ENCODE results near the gene NOP53.
"Not testable (repeated sequence)": the region's sequence is repeated elsewhere in the genome, so short reads cannot be mapped to it uniquely, and the experiment has no call there.

The NOP53 gene

DNA sequence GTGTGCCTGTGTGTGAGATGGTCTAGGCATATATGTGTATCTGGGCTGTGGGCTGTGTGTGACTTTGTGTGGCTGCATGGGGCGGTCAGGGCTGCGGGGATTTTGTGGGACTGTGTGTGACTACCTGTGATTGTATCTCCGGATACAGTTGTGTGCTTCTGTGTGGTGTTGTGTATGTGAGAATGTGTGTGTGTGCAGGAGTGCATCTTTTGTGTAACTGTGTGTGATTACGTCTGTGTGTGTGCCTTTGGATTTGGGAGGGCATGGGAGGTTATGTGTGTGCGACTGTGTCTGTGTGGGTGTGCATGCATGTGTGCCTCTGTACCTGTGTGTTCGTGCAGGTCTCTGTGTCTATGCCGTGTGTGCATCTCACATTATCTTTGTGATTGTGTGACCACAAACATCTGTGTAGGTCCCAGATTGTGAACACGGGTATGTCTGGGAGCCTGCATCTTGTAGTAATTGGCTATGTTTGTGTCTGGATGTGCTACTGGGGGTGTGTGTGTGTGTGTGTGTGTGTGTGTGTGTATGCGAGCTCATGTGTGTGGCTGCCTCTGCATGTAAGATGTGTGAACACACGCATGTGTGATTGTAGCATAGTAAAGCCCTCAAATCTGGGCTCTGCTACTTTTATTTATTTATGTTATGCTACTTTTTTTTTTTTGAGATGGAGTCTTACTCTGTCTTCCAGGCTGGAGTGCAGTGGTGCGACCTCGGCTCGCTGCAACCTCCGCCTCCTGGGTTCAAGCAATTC lies 24.5 kb upstream of the NOP53 start:
- Histone ChIP-seq H3K27ac (ENCODE audit: low read length) (peak overlapping the region; percentile 45), H3K27me3 (ENCODE audit: low read depth, low read length) (no peaks in the 10 kb centered on the region), H3K9me3 (ENCODE audit: control insufficient read depth in 1 of 2, low read length in 2 of 2) (no peaks in the 10 kb centered on the region), H3K36me3 (ENCODE audit: control insufficient read depth in 1 of 2, insufficient read depth in 2 of 2, low read length in 2 of 2) (peaks cover 5 to 15% of the 10 kb centered on the region in 2 donors), H3K4me1 (ENCODE audit: control insufficient read depth in 1 of 2, insufficient read depth in 2 of 2, low read length in 2 of 2) (peaks cover 0 to 73% of the 10 kb centered on the region in 2 donors), H3K4me3 (ENCODE audit: low read depth in 1 of 2, low read length in 2 of 2) (no peak overlapping the region)

DNA sequence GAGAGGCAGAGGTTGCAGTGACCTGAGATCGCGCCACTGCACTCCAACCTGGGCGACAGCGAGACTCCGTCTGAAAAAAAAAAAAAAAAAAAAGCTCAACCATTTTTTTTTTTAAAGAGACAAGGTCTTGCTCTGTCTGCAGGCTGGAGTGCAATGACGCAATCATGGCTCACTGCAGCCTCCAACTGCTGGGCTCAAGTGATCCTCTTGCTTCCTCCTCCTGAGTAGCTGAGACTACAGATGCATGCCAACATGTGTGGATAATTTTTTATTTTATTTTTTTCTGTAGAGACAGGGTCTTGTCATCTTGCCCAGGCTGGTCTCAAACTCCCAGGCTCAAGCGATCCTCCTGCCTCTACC lies 21.8 kb upstream of the NOP53 start:
- H3K36me3 ChIP-seq (ENCODE audit: control insufficient read depth in 1 of 2, insufficient read depth in 2 of 2, low read length in 2 of 2): peaks cover 5 to 17% of the 10 kb centered on the region in 2 donors
- H3K4me3 ChIP-seq (ENCODE audit: low read depth in 1 of 2, low read length in 2 of 2): peak overlapping the region in 1 of 2 donors; percentile 25
- peaks cover 4 to 58% of the 10 kb centered on the region in 2 donors for H3K4me1 ChIP-seq (ENCODE audit: control insufficient read depth in 1 of 2, insufficient read depth in 2 of 2, low read length in 2 of 2)
- no peaks in the 10 kb centered on the region for H3K27me3 ChIP-seq (ENCODE audit: low read depth, low read length)
- H3K27ac ChIP-seq (ENCODE audit: low read length): no peak overlapping the region
- H3K9me3 ChIP-seq (ENCODE audit: control insufficient read depth in 1 of 2, low read length in 2 of 2): no peaks in the 10 kb centered on the region

DNA sequence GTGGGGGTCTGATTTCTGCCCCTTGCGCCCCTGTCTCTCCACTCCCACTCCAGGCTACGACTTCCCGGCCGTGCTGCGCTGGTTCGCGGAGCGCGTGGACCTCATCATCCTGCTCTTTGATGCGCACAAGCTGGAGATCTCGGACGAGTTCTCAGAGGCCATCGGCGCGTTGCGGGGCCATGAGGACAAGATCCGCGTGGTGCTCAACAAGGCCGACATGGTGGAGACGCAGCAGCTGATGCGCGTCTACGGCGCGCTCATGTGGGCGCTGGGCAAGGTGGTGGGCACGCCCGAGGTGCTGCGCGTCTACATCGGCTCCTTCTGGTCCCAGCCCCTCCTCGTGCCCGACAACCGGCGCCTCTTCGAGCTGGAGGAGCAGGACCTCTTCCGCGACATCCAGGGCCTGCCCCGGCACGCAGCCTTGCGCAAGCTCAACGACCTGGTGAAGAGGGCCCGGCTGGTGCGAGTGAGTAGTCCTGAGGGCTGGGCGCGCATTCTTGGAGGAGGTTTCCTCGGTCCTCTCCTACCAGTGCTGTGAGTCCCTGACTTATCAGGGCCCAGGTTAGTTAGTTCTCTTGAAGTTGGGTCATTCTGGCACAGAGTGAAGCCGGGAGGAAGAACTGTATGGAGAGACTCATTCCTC lies 19.5 kb upstream of the NOP53 start:
- peaks cover 5% of the 10 kb centered on the region for H3K27me3 ChIP-seq (ENCODE audit: low read depth, low read length)
- peaks cover 9 to 62% of the 10 kb centered on the region in 2 donors for H3K4me1 ChIP-seq (ENCODE audit: control insufficient read depth in 1 of 2, insufficient read depth in 2 of 2, low read length in 2 of 2)
- peaks cover 5 to 25% of the 10 kb centered on the region in 2 donors for H3K36me3 ChIP-seq (ENCODE audit: control insufficient read depth in 1 of 2, insufficient read depth in 2 of 2, low read length in 2 of 2)
- H3K27ac ChIP-seq (ENCODE audit: low read length): no peak overlapping the region
- H3K4me3 ChIP-seq (ENCODE audit: low read depth in 1 of 2, low read length in 2 of 2): no peak overlapping the region
- H3K9me3 ChIP-seq (ENCODE audit: control insufficient read depth in 1 of 2, low read length in 2 of 2): no peaks in the 10 kb centered on the region

DNA sequence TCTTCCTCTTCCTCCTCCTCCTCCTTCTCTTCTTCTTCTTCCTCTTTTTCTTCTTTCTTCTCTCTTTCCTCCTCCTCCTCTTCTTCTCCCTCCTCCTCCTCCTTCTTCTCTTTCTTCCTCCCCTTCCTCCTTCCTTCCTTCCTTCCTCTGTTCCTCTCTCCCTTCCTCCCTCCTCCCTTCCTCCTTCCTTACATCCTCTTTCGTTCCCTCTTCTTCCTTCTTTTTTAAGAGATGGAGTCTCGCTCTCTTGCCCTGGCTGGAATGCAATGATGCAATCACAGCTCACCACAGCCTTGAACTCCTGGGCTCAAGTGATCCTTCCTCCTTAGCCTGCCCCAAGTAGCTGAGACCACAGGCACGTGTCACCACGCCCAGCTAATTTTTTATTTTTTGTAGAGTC lies 18.9 kb upstream of the NOP53 start:
- no peak overlapping the region for H3K27ac ChIP-seq (ENCODE audit: low read length)
- peaks cover 9 to 56% of the 10 kb centered on the region in 2 donors for H3K4me1 ChIP-seq (ENCODE audit: control insufficient read depth in 1 of 2, insufficient read depth in 2 of 2, low read length in 2 of 2)
- peaks cover 5 to 27% of the 10 kb centered on the region in 2 donors for H3K36me3 ChIP-seq (ENCODE audit: control insufficient read depth in 1 of 2, insufficient read depth in 2 of 2, low read length in 2 of 2)
- peaks cover 5% of the 10 kb centered on the region for H3K27me3 ChIP-seq (ENCODE audit: low read depth, low read length)
- H3K4me3 ChIP-seq (ENCODE audit: low read depth in 1 of 2, low read length in 2 of 2): no peak overlapping the region
- no peaks in the 10 kb centered on the region for H3K9me3 ChIP-seq (ENCODE audit: control insufficient read depth in 1 of 2, low read length in 2 of 2)

DNA sequence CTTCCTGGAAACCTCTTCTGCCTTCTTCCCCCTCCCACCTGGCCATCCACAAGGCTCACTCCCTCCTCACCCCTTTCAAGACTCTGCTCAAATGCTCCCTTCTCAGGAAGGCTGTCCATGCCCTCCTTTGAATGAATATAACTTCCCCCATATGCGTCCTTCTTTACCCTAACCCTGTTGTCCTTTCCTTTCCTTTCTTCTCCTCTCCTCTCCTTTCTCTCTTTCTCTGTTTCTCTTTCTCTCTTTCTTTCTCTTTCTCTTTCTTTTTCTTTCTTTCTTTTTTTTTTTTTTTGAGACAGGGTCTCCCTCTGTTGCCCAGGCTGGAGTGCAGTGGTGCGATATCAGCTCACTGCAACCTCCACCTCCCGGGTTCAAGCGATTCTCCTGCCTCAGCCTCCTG lies 17.1 kb upstream of the NOP53 start:
- peak overlapping the region; percentile 31 for H3K27ac ChIP-seq (ENCODE audit: low read length)
- H3K27me3 ChIP-seq (ENCODE audit: low read depth, low read length); H3K9me3 ChIP-seq (ENCODE audit: control insufficient read depth in 1 of 2, low read length in 2 of 2); H3K4me3 ChIP-seq (ENCODE audit: low read depth in 1 of 2, low read length in 2 of 2): not testable (repeated sequence)
- H3K4me1 ChIP-seq (ENCODE audit: control insufficient read depth in 1 of 2, insufficient read depth in 2 of 2, low read length in 2 of 2): peaks cover 9 to 45% of the 10 kb centered on the region in 2 donors
- peaks cover 5 to 27% of the 10 kb centered on the region in 2 donors for H3K36me3 ChIP-seq (ENCODE audit: control insufficient read depth in 1 of 2, insufficient read depth in 2 of 2, low read length in 2 of 2)

DNA sequence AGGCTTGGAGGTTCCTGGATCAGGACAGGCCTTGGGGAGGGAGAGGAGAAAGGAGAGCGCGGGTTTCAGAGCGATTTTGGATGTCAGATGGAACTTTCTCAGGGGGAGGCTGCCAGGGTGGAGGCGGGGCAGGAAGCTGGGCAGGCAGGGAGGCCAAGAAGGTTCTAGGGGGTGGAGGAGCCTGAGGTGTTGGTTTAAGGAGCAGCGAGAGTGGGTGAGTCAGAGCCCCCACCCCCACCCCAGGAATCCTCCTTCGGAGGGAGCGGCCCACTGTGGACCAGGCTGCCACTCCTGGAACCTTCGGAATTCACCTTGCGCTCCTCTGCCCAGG lies 15.9 kb upstream of the NOP53 start:
- peak overlapping the region; percentile 67 for H3K27ac ChIP-seq (ENCODE audit: low read length)
- H3K27me3 ChIP-seq (ENCODE audit: low read depth, low read length): peaks cover 5% of the 10 kb centered on the region
- peaks cover 9 to 37% of the 10 kb centered on the region in 2 donors for H3K4me1 ChIP-seq (ENCODE audit: control insufficient read depth in 1 of 2, insufficient read depth in 2 of 2, low read length in 2 of 2)
- peaks cover 5 to 31% of the 10 kb centered on the region in 2 donors for H3K36me3 ChIP-seq (ENCODE audit: control insufficient read depth in 1 of 2, insufficient read depth in 2 of 2, low read length in 2 of 2)
- H3K9me3 ChIP-seq (ENCODE audit: control insufficient read depth in 1 of 2, low read length in 2 of 2): no peaks in the 10 kb centered on the region
- peak overlapping the region in 1 of 2 donors; percentile 25 for H3K4me3 ChIP-seq (ENCODE audit: low read depth in 1 of 2, low read length in 2 of 2)

DNA sequence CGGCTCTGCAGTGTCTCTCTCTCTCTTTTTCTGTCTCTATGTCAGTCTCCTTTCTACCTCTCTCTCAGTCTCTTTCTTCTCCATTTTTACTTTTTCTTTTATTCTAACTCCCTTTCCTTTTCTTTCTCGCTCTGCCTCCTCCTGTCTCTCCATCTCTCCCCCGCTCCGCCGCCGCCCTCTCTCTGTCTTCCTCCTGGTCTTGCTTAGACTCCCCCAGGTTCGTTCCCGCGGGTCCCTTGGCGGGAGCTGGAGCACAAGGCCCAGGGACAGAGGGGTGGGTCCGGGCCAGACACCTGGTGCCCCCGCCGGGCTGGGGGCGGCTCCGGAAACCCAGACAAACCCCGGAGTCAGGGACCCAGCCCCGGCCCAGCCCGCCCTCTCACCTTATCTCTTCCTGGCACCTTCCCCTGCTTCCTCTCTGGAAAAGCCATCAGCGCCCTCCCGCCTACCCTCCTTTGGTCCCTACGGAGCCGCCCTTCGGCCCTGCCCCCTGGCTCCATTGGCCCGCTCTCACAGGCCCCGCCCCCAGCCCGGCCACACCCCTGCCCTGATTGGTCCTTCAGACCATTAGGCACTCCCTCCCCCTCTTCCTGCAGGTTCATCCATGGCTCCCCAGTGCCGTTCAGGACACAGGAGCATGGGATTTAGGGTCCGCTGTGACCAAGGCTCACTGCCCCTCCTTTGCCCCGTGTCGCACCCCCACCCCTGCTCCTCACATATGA lies 15.4 kb upstream of the NOP53 start:
- peaks cover 9 to 35% of the 10 kb centered on the region in 2 donors for H3K4me1 ChIP-seq (ENCODE audit: control insufficient read depth in 1 of 2, insufficient read depth in 2 of 2, low read length in 2 of 2)
- peaks cover 5 to 31% of the 10 kb centered on the region in 2 donors for H3K36me3 ChIP-seq (ENCODE audit: control insufficient read depth in 1 of 2, insufficient read depth in 2 of 2, low read length in 2 of 2)
- H3K4me3 ChIP-seq (ENCODE audit: low read depth in 1 of 2, low read length in 2 of 2): no peak overlapping the region
- no peak overlapping the region for H3K27ac ChIP-seq (ENCODE audit: low read length)
- H3K9me3 ChIP-seq (ENCODE audit: control insufficient read depth in 1 of 2, low read length in 2 of 2): no peaks in the 10 kb centered on the region
- H3K27me3 ChIP-seq (ENCODE audit: low read depth, low read length): peaks cover 5% of the 10 kb centered on the region

DNA sequence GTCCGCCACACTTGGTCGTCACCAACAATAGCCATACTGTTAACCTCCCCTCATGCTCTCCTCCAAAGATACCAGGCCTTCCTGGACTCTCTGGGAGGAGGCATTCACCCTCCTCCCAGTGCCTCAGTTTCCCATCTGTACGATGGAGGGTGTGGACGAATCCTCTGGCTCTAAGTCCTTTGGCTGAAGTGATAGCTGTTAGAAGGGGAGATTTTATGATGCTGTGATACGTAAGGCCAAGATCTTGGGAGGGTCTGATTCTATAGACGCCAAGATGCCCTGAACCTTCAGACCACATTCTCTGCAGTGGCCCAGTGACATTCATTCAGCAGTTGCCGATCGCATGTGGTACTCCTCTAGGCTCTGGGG lies 14.8 kb upstream of the NOP53 start:
- no peak overlapping the region for H3K4me3 ChIP-seq (ENCODE audit: low read depth in 1 of 2, low read length in 2 of 2)
- no peaks in the 10 kb centered on the region for H3K9me3 ChIP-seq (ENCODE audit: control insufficient read depth in 1 of 2, low read length in 2 of 2)
- H3K4me1 ChIP-seq (ENCODE audit: control insufficient read depth in 1 of 2, insufficient read depth in 2 of 2, low read length in 2 of 2): peaks cover 9 to 35% of the 10 kb centered on the region in 2 donors
- peaks cover 3 to 30% of the 10 kb centered on the region in 2 donors for H3K36me3 ChIP-seq (ENCODE audit: control insufficient read depth in 1 of 2, insufficient read depth in 2 of 2, low read length in 2 of 2)
- H3K27ac ChIP-seq (ENCODE audit: low read length): no peak overlapping the region
- H3K27me3 ChIP-seq (ENCODE audit: low read depth, low read length): peaks cover 5% of the 10 kb centered on the region

DNA sequence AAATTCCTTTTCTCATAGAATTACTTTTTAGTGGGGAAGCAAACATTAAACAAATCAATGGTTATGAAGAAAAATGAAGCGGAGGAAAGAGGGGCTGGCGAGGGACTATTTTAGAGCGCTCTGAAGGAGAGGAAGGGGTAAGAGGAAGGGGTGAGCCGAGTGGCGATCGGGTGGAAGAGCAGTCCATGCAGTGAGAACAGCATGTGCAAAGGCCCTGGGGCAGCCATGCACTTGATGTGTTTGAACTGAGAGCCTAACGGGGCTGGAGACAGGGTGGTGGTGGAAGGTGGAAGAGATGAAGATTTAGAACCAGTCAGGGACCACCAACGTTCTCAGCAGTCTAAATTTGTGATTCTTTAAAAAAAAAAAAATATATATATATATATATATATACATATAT lies 14.4 kb upstream of the NOP53 start:
- Histone ChIP-seq H3K27me3 (ENCODE audit: low read depth, low read length) (peaks cover 5% of the 10 kb centered on the region), H3K27ac (ENCODE audit: low read length) (no peak overlapping the region), H3K4me1 (ENCODE audit: control insufficient read depth in 1 of 2, insufficient read depth in 2 of 2, low read length in 2 of 2) (peaks cover 9 to 31% of the 10 kb centered on the region in 2 donors), H3K36me3 (ENCODE audit: control insufficient read depth in 1 of 2, insufficient read depth in 2 of 2, low read length in 2 of 2) (peaks cover 0 to 27% of the 10 kb centered on the region in 2 donors), H3K4me3 (ENCODE audit: low read depth in 1 of 2, low read length in 2 of 2) (no peak overlapping the region), H3K9me3 (ENCODE audit: control insufficient read depth in 1 of 2, low read length in 2 of 2) (no peaks in the 10 kb centered on the region)

DNA sequence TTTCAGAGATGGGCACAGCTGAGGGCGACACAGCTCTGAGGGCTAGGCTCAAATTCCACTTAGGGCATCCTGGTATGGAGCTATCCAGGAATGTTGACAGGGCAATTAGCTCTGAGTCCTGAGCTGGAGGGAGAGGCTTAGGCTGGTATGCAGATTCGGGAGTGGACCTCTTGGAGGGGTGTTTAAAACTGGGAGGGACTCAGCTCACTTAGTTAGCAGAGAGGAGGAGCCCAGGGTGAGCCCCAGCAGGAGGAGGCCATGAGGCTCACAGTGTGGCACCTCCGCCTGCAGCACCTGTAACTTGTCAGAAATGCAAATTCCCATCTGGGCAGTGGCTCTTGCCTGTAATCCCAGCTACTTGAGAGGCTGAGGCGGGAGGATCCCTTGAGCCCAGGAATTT lies 10.2 kb upstream of the NOP53 start:
- Histone ChIP-seq H3K27me3 (ENCODE audit: low read depth, low read length) (no peaks in the 10 kb centered on the region), H3K4me1 (ENCODE audit: control insufficient read depth in 1 of 2, insufficient read depth in 2 of 2, low read length in 2 of 2) (peaks cover 0 to 4% of the 10 kb centered on the region in 2 donors), H3K27ac (ENCODE audit: low read length) (no peak overlapping the region), H3K36me3 (ENCODE audit: control insufficient read depth in 1 of 2, insufficient read depth in 2 of 2, low read length in 2 of 2) (peaks cover 5 to 44% of the 10 kb centered on the region in 2 donors), H3K9me3 (ENCODE audit: control insufficient read depth in 1 of 2, low read length in 2 of 2) (no peaks in the 10 kb centered on the region), H3K4me3 (ENCODE audit: low read depth in 1 of 2, low read length in 2 of 2) (no peak overlapping the region)

DNA sequence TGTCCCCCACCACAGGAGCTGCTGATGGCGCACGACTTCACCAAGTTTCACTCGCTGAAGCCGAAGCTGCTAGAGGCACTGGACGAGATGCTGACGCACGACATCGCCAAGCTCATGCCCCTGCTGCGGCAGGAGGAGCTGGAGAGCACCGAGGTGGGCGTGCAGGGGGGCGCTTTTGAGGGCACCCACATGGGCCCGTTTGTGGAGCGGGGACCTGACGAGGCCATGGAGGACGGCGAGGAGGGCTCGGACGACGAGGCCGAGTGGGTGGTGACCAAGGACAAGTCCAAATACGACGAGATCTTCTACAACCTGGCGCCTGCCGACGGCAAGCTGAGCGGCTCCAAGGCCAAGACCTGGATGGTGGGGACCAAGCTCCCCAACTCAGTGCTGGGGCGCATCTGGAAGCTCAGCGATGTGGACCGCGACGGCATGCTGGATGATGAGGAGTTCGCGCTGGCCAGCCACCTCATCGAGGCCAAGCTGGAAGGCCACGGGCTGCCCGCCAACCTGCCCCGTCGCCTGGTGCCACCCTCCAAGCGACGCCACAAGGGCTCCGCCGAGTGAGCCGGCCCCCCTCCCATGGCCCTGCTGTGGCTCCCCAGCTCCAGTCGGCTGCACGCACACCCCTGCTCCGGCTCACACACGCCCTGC lies 4.4 kb upstream of the NOP53 start:
- Histone ChIP-seq H3K36me3 (ENCODE audit: control insufficient read depth in 1 of 2, insufficient read depth in 2 of 2, low read length in 2 of 2) (peaks cover 5 to 45% of the 10 kb centered on the region in 2 donors), H3K9me3 (ENCODE audit: control insufficient read depth in 1 of 2, low read length in 2 of 2) (no peaks in the 10 kb centered on the region), H3K27me3 (ENCODE audit: low read depth, low read length) (no peaks in the 10 kb centered on the region), H3K4me1 (ENCODE audit: control insufficient read depth in 1 of 2, insufficient read depth in 2 of 2, low read length in 2 of 2) (peaks cover 0 to 11% of the 10 kb centered on the region in 2 donors), H3K27ac (ENCODE audit: low read length) (no peak overlapping the region), H3K4me3 (ENCODE audit: low read depth in 1 of 2, low read length in 2 of 2) (no peak overlapping the region)
